ENCODE measurements around the gene CASKIN1.

DNA sequence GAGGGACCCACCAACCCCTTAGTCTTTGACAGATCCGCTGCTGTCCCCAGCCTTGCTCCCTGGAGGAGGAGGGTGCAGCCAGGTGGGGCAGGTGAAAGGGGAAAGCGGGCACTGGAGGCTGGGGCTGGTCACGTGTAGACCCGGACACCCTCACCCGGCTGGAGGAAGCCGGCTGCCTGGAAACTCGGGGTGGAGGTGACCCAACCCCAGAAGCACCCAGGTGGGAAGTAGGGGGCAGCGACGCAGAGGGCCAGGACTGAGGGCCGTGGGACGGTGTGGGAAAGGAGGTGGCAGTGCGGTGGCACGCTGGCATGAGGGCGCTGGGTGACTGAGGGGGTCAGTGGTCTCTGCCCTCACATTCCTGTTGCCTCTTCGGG is 38.2 kb downstream of the CASKIN1 start:
- TF ChIP-seq, protein P1, sequence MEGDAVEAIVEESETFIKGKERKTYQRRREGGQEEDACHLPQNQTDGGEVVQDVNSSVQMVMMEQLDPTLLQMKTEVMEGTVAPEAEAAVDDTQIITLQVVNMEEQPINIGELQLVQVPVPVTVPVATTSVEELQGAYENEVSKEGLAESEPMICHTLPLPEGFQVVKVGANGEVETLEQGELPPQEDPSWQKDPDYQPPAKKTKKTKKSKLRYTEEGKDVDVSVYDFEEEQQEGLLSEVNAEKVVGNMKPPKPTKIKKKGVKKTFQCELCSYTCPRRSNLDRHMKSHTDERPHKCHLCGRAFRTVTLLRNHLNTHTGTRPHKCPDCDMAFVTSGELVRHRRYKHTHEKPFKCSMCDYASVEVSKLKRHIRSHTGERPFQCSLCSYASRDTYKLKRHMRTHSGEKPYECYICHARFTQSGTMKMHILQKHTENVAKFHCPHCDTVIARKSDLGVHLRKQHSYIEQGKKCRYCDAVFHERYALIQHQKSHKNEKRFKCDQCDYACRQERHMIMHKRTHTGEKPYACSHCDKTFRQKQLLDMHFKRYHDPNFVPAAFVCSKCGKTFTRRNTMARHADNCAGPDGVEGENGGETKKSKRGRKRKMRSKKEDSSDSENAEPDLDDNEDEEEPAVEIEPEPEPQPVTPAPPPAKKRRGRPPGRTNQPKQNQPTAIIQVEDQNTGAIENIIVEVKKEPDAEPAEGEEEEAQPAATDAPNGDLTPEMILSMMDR (IDR thresholded peaks at IDR 0.05; ENCODE audit: insufficient read depth, low read length): no peak
- TF ChIP-seq POLR2AphosphoS5 (IDR thresholded peaks at IDR 0.05; ENCODE audit: low read depth): no peak
- no peak for TF ChIP-seq REST (IDR thresholded peaks at IDR 0.05; ENCODE audit: insufficient replicate concordance, low read depth)
- no peak for TF ChIP-seq SPI1 (IDR thresholded peaks at IDR 0.05; ENCODE audit: borderline replicate concordance, low read depth)
- TF ChIP-seq GABPA (IDR thresholded peaks at IDR 0.05; ENCODE audit: low read depth): no peak
